H1 (cell line): ENCODE data around the gene TRABD2A. TPM values are rescaled to one million over a fixed set of nuclear protein-coding genes. Genes with fewer than 3 reads are reported as not detected.

Experiments used
- CTCF ChIA-PET: fragments of 300-600 bp; sonication (Branson Sonifier 250); formaldehyde crosslinking; loops from one replicate; lab custom pipeline; 2021; ENCODE audit not compliant: partially characterized antibody; lab: Charles Lee
- POLR2A ChIA-PET: fragments of 300-600 bp; sonication (Branson Sonifier 250); formaldehyde crosslinking; loops from one replicate; lab custom pipeline; 2021; ENCODE audit warnings: inconsistent platforms; ENCODE audit not compliant: partially characterized antibody; lab: Charles Lee
- DNase-seq, 2 experiments: peaks; one replicate each; pipeline versions ENCODE4 v3.0.0 to v3.0.0-alpha.2; 2010 to 2022; ENCODE audit warnings: low spot score in 2 of 2, low read depth in 1 of 2, mixed read lengths in 1 of 2
- FAIRE-seq: peaks from 2 replicates; lab custom pipeline; 2011; peaks lifted over from hg19 to GRCh38; lab: Jason Lieb, UNC
- H2AFZ ChIP-seq: 2 replicates; pipeline ENCODE4 v1.8.1; 2012; ENCODE audit warnings: low read length, inconsistent platforms
- H2AK5ac ChIP-seq: 2 replicates; pipeline ENCODE4 v1.6.1; 2013; ENCODE audit warnings: low read depth, low read length
- H2BK120ac ChIP-seq: replicated peaks from 2 replicates; pipeline ENCODE3; 2013; ENCODE audit warnings: low read depth, low read length, inconsistent platforms
- H2BK12ac ChIP-seq: 2 replicates; pipeline ENCODE4 v1.6.1; 2013; ENCODE audit warnings: low read depth, low read length
- H2BK15ac ChIP-seq: 2 replicates; pipeline ENCODE4 v1.6.1; 2013; ENCODE audit warnings: low read length
- H2BK20ac ChIP-seq: 2 replicates; pipeline ENCODE4 v1.6.1; 2013; ENCODE audit warnings: low read length
- H2BK5ac ChIP-seq: 2 replicates; pipeline ENCODE4 v1.6.1; 2013; ENCODE audit warnings: low read depth, low read length
- H3K14ac ChIP-seq: 2 replicates; pipeline ENCODE4 v1.6.1; 2013; ENCODE audit warnings: inconsistent platforms; ENCODE audit not compliant: insufficient read length
- H3K18ac ChIP-seq: 2 replicates; pipeline ENCODE4 v1.6.1; 2013; ENCODE audit warnings: low read length; ENCODE audit errors: extremely low read depth
- H3K23ac ChIP-seq: 2 replicates; pipeline ENCODE4 v1.6.1; 2013; ENCODE audit warnings: inconsistent platforms; ENCODE audit not compliant: insufficient read length
- H3K23me2 ChIP-seq: 2 replicates; pipeline ENCODE4 v1.6.1; 2013; ENCODE audit warnings: low read depth, low read length
- H3K27ac ChIP-seq: 2 replicates; pipeline ENCODE4 v1.6.1; 2011; ENCODE audit warnings: low read depth, low read length, inconsistent platforms
- H3K27me3 ChIP-seq, 4 experiments: replicated peaks in 1 of 4; 1 replicate in 1 of 4; 2 replicates in 3 of 4; pipeline versions ENCODE4 v1.6.1 to v1.8.1; 2011 to 2013; ENCODE audit warnings: low read length in 3 of 4, mild to moderate bottlenecking in 3 of 4, inconsistent platforms in 2 of 4, mixed read lengths in 2 of 4, moderate library complexity in 1 of 4; ENCODE audit not compliant: control insufficient read depth in 3 of 4, insufficient read depth in 3 of 4; ENCODE audit errors: extremely low read depth in 1 of 4
- H3K36me3 ChIP-seq, 4 experiments: 2 replicates each; pipeline versions ENCODE4 v1.6.1 to v1.8.1; 2011 to 2013; ENCODE audit warnings: mild to moderate bottlenecking in 4 of 4, low read length in 3 of 4, moderate library complexity in 2 of 4, control low read depth in 1 of 4, inconsistent platforms in 1 of 4; ENCODE audit not compliant: insufficient read depth in 4 of 4, control insufficient read depth in 2 of 4
- H3K4ac ChIP-seq: replicated peaks from 2 replicates; pipeline ENCODE3; 2013; ENCODE audit warnings: low read length, low read depth, mixed read lengths, inconsistent platforms; ENCODE audit not compliant: insufficient read length
- H3K4me1 ChIP-seq, 4 experiments: replicated peaks in 1 of 4; 1 replicate in 1 of 4; 2 replicates in 3 of 4; pipeline versions ENCODE4 v1.6.1 to v1.8.1; 2011 to 2013; ENCODE audit warnings: low read length in 3 of 4, inconsistent platforms in 2 of 4, mixed read lengths in 1 of 4; ENCODE audit not compliant: insufficient read depth in 4 of 4, control insufficient read depth in 3 of 4
- H3K4me2 ChIP-seq, 2 experiments: 2 replicates each; pipeline versions ENCODE4 v1.6.1 to v1.8.1; 2011 to 2013; ENCODE audit warnings: low read depth in 2 of 2, low read length in 2 of 2, control low read depth in 1 of 2, inconsistent platforms in 1 of 2, mild to moderate bottlenecking in 1 of 2; ENCODE audit not compliant: insufficient read depth in 1 of 2
- H3K4me3 ChIP-seq, 4 experiments: fragments of 200-600, 300-600 bp in 1 of 4; sonication (generic), shearing (Covaris generic), sonication (Bioruptor Twin) in 1 of 4; 2 replicates each; pipeline versions ENCODE4 v1.5.1 to v1.8.1; 2011 to 2016; ENCODE audit warnings: low read length in 4 of 4, low read depth in 3 of 4, control low read depth in 2 of 4, inconsistent platforms in 2 of 4, mild to moderate bottlenecking in 2 of 4, mixed read lengths in 1 of 4, moderate library complexity in 1 of 4; ENCODE audit not compliant: insufficient read depth in 2 of 4; ENCODE audit errors: extremely low read depth in 1 of 4
- H3K56ac ChIP-seq: replicated peaks from 2 replicates; pipeline ENCODE3; 2013; ENCODE audit warnings: low read depth, mild to moderate bottlenecking, mixed read lengths, low read length, inconsistent platforms; ENCODE audit not compliant: insufficient read length
- H3K79me1 ChIP-seq: 2 replicates; pipeline ENCODE4 v1.6.1; 2013; ENCODE audit warnings: low read depth, low read length, control low read depth
- H3K79me2 ChIP-seq, 2 experiments: 2 replicates each; pipeline versions ENCODE4 v1.6.1 to v1.8.1; 2012 to 2013; ENCODE audit warnings: low read length in 2 of 2, mild to moderate bottlenecking in 2 of 2, inconsistent platforms in 1 of 2; ENCODE audit not compliant: insufficient read depth in 2 of 2, control insufficient read depth in 1 of 2
- H3K9ac ChIP-seq, 4 experiments: replicated peaks in 1 of 4; 1 replicate in 1 of 4; 2 replicates in 3 of 4; pipeline versions ENCODE4 v1.6.1 to v1.8.1; 2011 to 2013; ENCODE audit warnings: low read depth in 3 of 4, low read length in 3 of 4, control low read depth in 2 of 4, mild to moderate bottlenecking in 2 of 4, moderate library complexity in 2 of 4, inconsistent platforms in 1 of 4; ENCODE audit errors: extremely low read depth in 1 of 4
- H3K9me3 ChIP-seq, 2 experiments: 2 replicates each; pipeline versions ENCODE4 v1.6.1 to v1.8.1; 2012 to 2013; ENCODE audit warnings: mild to moderate bottlenecking in 2 of 2, moderate library complexity in 2 of 2, control low read depth in 1 of 2, inconsistent platforms in 1 of 2, low read depth in 1 of 2, low read length in 1 of 2, mixed read lengths in 1 of 2; ENCODE audit not compliant: insufficient read depth in 2 of 2
- H4K20me1 ChIP-seq, 2 experiments: replicated peaks in 1 of 2; 2 replicates each; pipeline versions ENCODE3 to v1.8.1; 2011 to 2013; ENCODE audit warnings: inconsistent platforms in 2 of 2, low read length in 2 of 2, mild to moderate bottlenecking in 1 of 2; ENCODE audit not compliant: insufficient read depth in 2 of 2, control insufficient read depth in 1 of 2
- H4K5ac ChIP-seq: 2 replicates; pipeline ENCODE4 v1.6.1; 2013; ENCODE audit warnings: low read length, low read depth, mixed read lengths, inconsistent platforms; ENCODE audit not compliant: insufficient read length
- H4K8ac ChIP-seq: 2 replicates; pipeline ENCODE4 v1.8.0; 2013; ENCODE audit warnings: mild to moderate bottlenecking, moderate library complexity, low read length, inconsistent platforms; ENCODE audit not compliant: insufficient read depth; ENCODE audit errors: extremely low read depth
- H4K91ac ChIP-seq: replicated peaks from 2 replicates; pipeline ENCODE3; 2013; ENCODE audit warnings: low read length, mixed read lengths, inconsistent platforms; ENCODE audit not compliant: insufficient read length
- BCL11A ChIP-seq, 2 experiments: IDR thresholded peaks; one replicate each; pipeline ENCODE4 v1.6.1; 2011; ENCODE audit warnings: low read depth in 2 of 2, low read length in 2 of 2, mild to moderate bottlenecking in 2 of 2
- CBX5 ChIP-seq: fragments of 300-800, 300-1000 bp; sonication (generic); IDR thresholded peaks from 2 replicates; pipeline ENCODE4 v1.7.1; 2016; ENCODE audit warnings: antibody characterized with exemption, low read length, low read depth
- CBX8 ChIP-seq: fragments of 300-800, 300-1000 bp; sonication (generic); IDR thresholded peaks from 2 replicates; pipeline ENCODE4 v1.7.1; 2016; ENCODE audit warnings: low read depth, low read length, borderline replicate concordance
- E2F6 ChIP-seq: IDR thresholded peaks from 2 replicates; pipeline ENCODE4 v1.6.1; 2012; ENCODE audit warnings: inconsistent platforms
- EZH2 ChIP-seq: fragments of 200-600 bp; sonication (generic); IDR thresholded peaks from 2 replicates; pipeline ENCODE4 v1.7.1; 2012; ENCODE audit warnings: low read depth, mild to moderate bottlenecking, moderate library complexity, low read length, inconsistent platforms; ENCODE audit not compliant: severe bottlenecking
- GABPA ChIP-seq: IDR thresholded peaks from 2 replicates; pipeline ENCODE4 v1.6.1; 2011; ENCODE audit warnings: mild to moderate bottlenecking, low read length, moderate library complexity, borderline replicate concordance; ENCODE audit not compliant: insufficient read depth
- PHF8 ChIP-seq: fragments of 200-600 bp; sonication (generic); conservative IDR thresholded peaks from 2 replicates; pipeline ENCODE4 v1.7.1; 2012; ENCODE audit warnings: low read depth, mild to moderate bottlenecking, inconsistent platforms, low read length, moderate library complexity
- RBBP5 ChIP-seq: IDR thresholded peaks from 2 replicates; pipeline ENCODE4 v1.7.1; 2012; ENCODE audit warnings: low read depth, mild to moderate bottlenecking, inconsistent platforms, low read length, moderate library complexity, borderline replicate concordance
- RNF2 ChIP-seq: fragments of 200-900, 300-1000 bp; sonication (generic); IDR thresholded peaks from 2 replicates; pipeline ENCODE4 v1.7.1; 2016; ENCODE audit warnings: borderline replicate concordance, low read depth, mild to moderate bottlenecking, antibody characterized with exemption, low read length; ENCODE audit not compliant: poor library complexity, severe bottlenecking; ENCODE audit errors: missing control alignments
- SUZ12 ChIP-seq: fragments of 200-600 bp; sonication (generic); IDR thresholded peaks from 2 replicates; pipeline ENCODE4 v1.6.1; 2012; ENCODE audit warnings: mild to moderate bottlenecking, inconsistent platforms, low read length, moderate library complexity, mixed read lengths
- TEAD4 ChIP-seq: IDR thresholded peaks from 2 replicates; pipeline ENCODE4 v1.6.1; 2012; ENCODE audit warnings: low read depth, low read length, inconsistent platforms, mixed read lengths
- WGBS, 2 experiments: shearing (Covaris generic) in 1 of 2; methylation state at CpG; one replicate each; pipeline versions ENCODE4 v1.1.6 to v1.1.7; 2013 to 2015; ENCODE audit warnings: low lambda C conversion rate in 2 of 2, mixed read lengths in 2 of 2, inconsistent platforms in 1 of 2, low coverage in 1 of 2, missing lambda C conversion rate in 1 of 2; ENCODE audit not compliant: insufficient replicate concordance in 2 of 2, insufficient coverage in 1 of 2, insufficient read length in 1 of 2; ENCODE audit errors: extremely low coverage in 1 of 2, missing lambda C conversion rate in 1 of 2; 5-methylcytosine and 5-hydroxymethylcytosine counted together
- polyA plus RNA-seq, 7 experiments: library from polyadenylated mRNA; depleted of rRNA in 3 of 7; stranded (reverse) in 5 of 7; unstranded in 2 of 7; fragments of >200 nt in 5 of 7; fragments of 200-250 nt in 2 of 7; gene quantifications; 1 replicate in 5 of 7; 2 replicates in 1 of 7; 4 replicates in 1 of 7; pipeline versions ENCODE4 v1.2.1 to v1.2.3, GENCODE V29; 2011 to 2013; ENCODE audit warnings: missing spikeins in 2 of 7, mixed read lengths in 2 of 7
- total RNA-seq: library from RNA; stranded (reverse); fragmentation: NEBNext Ultra II Directional; extraction: Animal tissue kit (Norgen Biotek cat#: 25700); gene quantifications from 2 replicates; pipeline ENCODE4 v1.2.1, GENCODE V29; 2021

Gene TRABD2A
- total and polyA plus RNA-seq, 2 of the 8 experiments (the other 6 are each of a cell fraction or from before 2014, with no cell fraction given) = 17.3 to 18.6 TPM

- Histone ChIP-seq H3K27me3 (peaks cover 12 to 34% (median 31%) of the 10 kb centered on the region in 4 experiments), H3K4me3 (no peak overlapping the region)
- no peak for FAIRE-seq
Observed at GRCh38 chr2:84876369-84876768, 4.5 kb downstream of the TRABD2A start.

More at GRCh38 chr2:84876369-84876768, 4.5 kb downstream of the TRABD2A start:
- H3K4me2 ChIP-seq = no peak overlapping the region
- H3K18ac ChIP-seq = no peak overlapping the region
- H3K23me2 ChIP-seq = peaks cover 14% of the 10 kb centered on the region
- no peaks in the 10 kb centered on the region for H3K79me2 ChIP-seq
- no peak overlapping the region for H2BK120ac ChIP-seq
- no peak for DNase-seq
- H3K9ac ChIP-seq = no peak overlapping the region
- peaks cover 0 to 5% of the 10 kb centered on the region in 2 experiments for H4K20me1 ChIP-seq
- H4K5ac ChIP-seq = no peak overlapping the region
- no peak overlapping the region for H4K8ac ChIP-seq
- no peak overlapping the region for H3K14ac ChIP-seq
- CTCF ChIA-PET = interaction anchor here (0.9 to 1.8 kb wide), 7 partner anchors 13 to 379 kb away, joined by 3 to 6 read pairs (median 4); no protein-coding TSS in a partner anchor
- H3K9me3 ChIP-seq = no peaks in the 10 kb centered on the region
- H3K79me1 ChIP-seq = no peaks in the 10 kb centered on the region; the same call in 1 of the 2 replicates
- no peak overlapping the region for H3K4ac ChIP-seq
- H3K27ac ChIP-seq = no peak overlapping the region
- no peak overlapping the region for H2BK20ac ChIP-seq
- H3K36me3 ChIP-seq = no peaks in the 10 kb centered on the region
- H3K4me1 ChIP-seq = peaks cover 0 to 2% (median under 1%) of the 10 kb centered on the region in 4 experiments; a peak in 3 of 7 replicates
- H2AFZ ChIP-seq = no peak overlapping the region
- H3K23ac ChIP-seq = no peak overlapping the region
- POLR2A ChIA-PET = no interaction called here
- TF ChIP-seq CBX5 (no peak), RBBP5 (no peak), TEAD4 (no peak), BCL11A (IDR thresholded peaks at IDR 0.05; ENCODE audit: low read depth in 2 of 2, low read length in 2 of 2) (no peak), E2F6 (no peak), PHF8 (no peak), RNF2 (no peak), GABPA (no peak), EZH2 (no peak), SUZ12 (no peak), CBX8 (no peak)
- TF ChIP-seq, all 59 proteins: peak for 0
- no peak overlapping the region for H2BK12ac ChIP-seq
- no peak overlapping the region for H2BK5ac ChIP-seq
- no peak overlapping the region for H4K91ac ChIP-seq
- 94% methylated on average over 3 of the region's 3 CpGs; no CpG with 5 or more reads in 1 of the 2 experiments for WGBS, 2 experiments
- H2AK5ac ChIP-seq = no peak overlapping the region
- H3K56ac ChIP-seq = no peak overlapping the region
- H2BK15ac ChIP-seq = no peak overlapping the region
